ENCODE results near the gene NTN4.
"Not testable (repeated sequence)": the region's sequence is repeated elsewhere in the genome, so short reads cannot be mapped to it uniquely, and the experiment has no call there.

Gene NTN4

GRCh38 chr12:95674163-95674562 is 116.4 kb downstream of the NTN4 start:
- H3K4me3 ChIP-seq (ENCODE audit: control insufficient read depth, low read depth, low read length), result no peak overlapping the region
- no peak for DNase-seq (ENCODE audit: low read depth)
- TF ChIP-seq CTCF (conservative IDR thresholded peaks at IDR 0.05; ENCODE audit: control insufficient read depth, insufficient read depth, low read depth, low read length), result no peak

- no peak for DNase-seq (ENCODE audit: low read depth)
- H3K4me3 ChIP-seq (ENCODE audit: control insufficient read depth, low read depth, low read length), result no peak overlapping the region
- TF ChIP-seq CTCF (conservative IDR thresholded peaks at IDR 0.05; ENCODE audit: control insufficient read depth, insufficient read depth, low read depth, low read length), result no peak
These were observed 117.0 kb downstream of the NTN4 start for GRCh38 chr12:95673576-95673975.

GRCh38 chr12:95672166-95672565 is 118.4 kb downstream of the NTN4 start:
- DNase-seq (ENCODE audit: low read depth), result no peak
- no peak for TF ChIP-seq CTCF (conservative IDR thresholded peaks at IDR 0.05; ENCODE audit: control insufficient read depth, insufficient read depth, low read depth, low read length)
- no peak overlapping the region for H3K4me3 ChIP-seq (ENCODE audit: control insufficient read depth, low read depth, low read length)

GRCh38 chr12:95671265-95671664 is 119.3 kb downstream of the NTN4 start:
- TF ChIP-seq CTCF (conservative IDR thresholded peaks at IDR 0.05; ENCODE audit: control insufficient read depth, insufficient read depth, low read depth, low read length), result no peak
- no peak overlapping the region for H3K4me3 ChIP-seq (ENCODE audit: control insufficient read depth, low read depth, low read length)
- no peak for DNase-seq (ENCODE audit: low read depth)

- H3K4me3 ChIP-seq (ENCODE audit: control insufficient read depth, low read depth, low read length), result no peak overlapping the region
- DNase-seq (ENCODE audit: low read depth), result no peak
- TF ChIP-seq CTCF (conservative IDR thresholded peaks at IDR 0.05; ENCODE audit: control insufficient read depth, insufficient read depth, low read depth, low read length), result no peak
These were observed 127.0 kb downstream of the NTN4 start for GRCh38 chr12:95663525-95663924.

- H3K4me3 ChIP-seq (ENCODE audit: control insufficient read depth, low read depth, low read length), result no peak overlapping the region
- TF ChIP-seq CTCF (conservative IDR thresholded peaks at IDR 0.05; ENCODE audit: control insufficient read depth, insufficient read depth, low read depth, low read length), result no peak
- DNase-seq (ENCODE audit: low read depth), result no peak
These were observed 129.2 kb downstream of the NTN4 start for GRCh38 chr12:95661360-95661759.

GRCh38 chr12:95658386-95658785 is 132.2 kb downstream of the NTN4 start:
- no peak for TF ChIP-seq CTCF (conservative IDR thresholded peaks at IDR 0.05; ENCODE audit: control insufficient read depth, insufficient read depth, low read depth, low read length)
- H3K4me3 ChIP-seq (ENCODE audit: control insufficient read depth, low read depth, low read length), result no peak overlapping the region
- no peak for DNase-seq (ENCODE audit: low read depth)

GRCh38 chr12:95654665-95655064 is 135.9 kb downstream of the NTN4 start:
- not testable (repeated sequence) for DNase-seq (ENCODE audit: low read depth); H3K4me3 ChIP-seq (ENCODE audit: control insufficient read depth, low read depth, low read length)
